Umbilical cord (tissue), 2 donors: Measurements from ENCODE around the gene BCR. TPM values are rescaled to one million over a fixed set of nuclear protein-coding genes. Genes with fewer than 3 reads are reported as not detected.

ENCODE experiments used
- DNase-seq: peaks from one replicate; pipeline ENCODE4 v3.0.0-alpha.2; 2015; ENCODE audit warnings: low spot score
- total RNA-seq: library from RNA; depleted of rRNA; stranded (reverse); fragments of >200 nt; gene quantifications from one replicate; pipeline ENCODE4 v1.2.3, GENCODE V29; 2014; ENCODE audit warnings: low replicate concordance; ENCODE audit not compliant: insufficient read depth

The BCR gene
- total RNA-seq, 1 donor from 2014 or later = 27.0 TPM

DNA sequence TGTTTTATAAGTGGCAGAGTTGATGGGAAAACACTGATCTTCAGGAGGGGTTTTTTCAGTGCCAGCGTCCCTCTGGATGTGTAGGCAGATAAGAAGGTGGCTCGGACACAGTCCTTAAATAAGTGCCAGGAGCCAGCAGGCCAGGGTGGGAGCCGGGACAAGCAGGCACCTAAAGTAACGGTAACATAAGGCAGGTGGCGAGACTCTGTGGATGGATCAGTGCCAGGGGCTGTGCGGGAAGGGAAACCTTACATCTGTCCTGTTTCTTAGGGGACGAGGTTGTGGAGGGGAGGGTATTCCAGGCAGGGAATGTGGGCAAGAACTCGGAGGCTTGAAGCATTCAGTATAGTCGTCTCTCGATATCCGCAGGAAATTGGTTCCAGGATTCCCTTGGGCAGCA lies 15.9 kb downstream of the BCR start:
- DNase-seq = no peak

DNA sequence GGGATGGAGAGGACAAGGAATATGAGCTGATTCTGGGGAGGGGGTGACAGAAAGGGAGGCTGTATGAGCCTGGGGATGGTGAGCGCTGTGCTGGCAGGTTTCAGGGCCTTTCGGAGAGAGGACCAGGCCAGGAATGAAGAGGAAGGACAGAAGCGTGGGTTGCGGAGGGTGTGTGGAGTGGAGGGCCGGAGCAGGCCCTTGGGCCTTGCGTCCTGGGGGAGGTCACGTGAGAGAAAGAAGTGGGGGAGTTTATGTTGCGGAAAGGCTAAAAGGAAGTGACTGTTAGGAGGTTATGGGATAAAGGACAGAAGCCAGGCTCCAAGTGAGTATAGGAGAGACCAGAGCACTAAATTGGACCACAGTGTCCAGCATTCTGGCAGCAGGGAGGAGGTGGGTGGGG lies 17.5 kb downstream of the BCR start:
- no peak for DNase-seq

- DNase-seq = no peak
Observed at GRCh38 chr22:23199159-23199558, 18.9 kb downstream of the BCR start.

DNA sequence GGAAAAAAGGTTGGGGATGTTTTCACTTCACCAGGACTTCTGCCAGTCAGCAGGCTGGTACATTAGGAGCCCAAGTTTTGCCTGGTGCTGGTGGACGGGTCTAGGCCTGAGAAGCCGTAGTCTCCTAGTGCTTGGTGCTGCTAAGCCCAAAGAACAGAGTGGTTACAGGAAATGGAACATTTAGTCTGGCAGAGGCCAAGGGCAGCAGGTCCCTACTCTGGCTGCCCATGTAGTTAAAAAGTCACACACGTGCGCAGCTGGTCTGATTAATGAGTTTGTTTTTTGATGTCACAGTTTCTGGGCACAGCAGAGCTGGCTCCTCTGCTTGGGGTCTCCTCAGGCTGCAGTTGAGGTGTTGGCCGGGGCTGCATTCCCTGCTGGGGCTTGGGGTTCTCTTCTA lies 20.6 kb downstream of the BCR start:
- no peak for DNase-seq

- DNase-seq = no peak
Observed at GRCh38 chr22:23202812-23203451, 22.6 kb downstream of the BCR start.

GRCh38 chr22:23203452-23204124 lies 23.3 kb downstream of the BCR start:
- DNase-seq = no peak

GRCh38 chr22:23204125-23204488 lies 23.8 kb downstream of the BCR start:
- no peak for DNase-seq

GRCh38 chr22:23204541-23205157 lies 24.3 kb downstream of the BCR start:
- no peak for DNase-seq

DNA sequence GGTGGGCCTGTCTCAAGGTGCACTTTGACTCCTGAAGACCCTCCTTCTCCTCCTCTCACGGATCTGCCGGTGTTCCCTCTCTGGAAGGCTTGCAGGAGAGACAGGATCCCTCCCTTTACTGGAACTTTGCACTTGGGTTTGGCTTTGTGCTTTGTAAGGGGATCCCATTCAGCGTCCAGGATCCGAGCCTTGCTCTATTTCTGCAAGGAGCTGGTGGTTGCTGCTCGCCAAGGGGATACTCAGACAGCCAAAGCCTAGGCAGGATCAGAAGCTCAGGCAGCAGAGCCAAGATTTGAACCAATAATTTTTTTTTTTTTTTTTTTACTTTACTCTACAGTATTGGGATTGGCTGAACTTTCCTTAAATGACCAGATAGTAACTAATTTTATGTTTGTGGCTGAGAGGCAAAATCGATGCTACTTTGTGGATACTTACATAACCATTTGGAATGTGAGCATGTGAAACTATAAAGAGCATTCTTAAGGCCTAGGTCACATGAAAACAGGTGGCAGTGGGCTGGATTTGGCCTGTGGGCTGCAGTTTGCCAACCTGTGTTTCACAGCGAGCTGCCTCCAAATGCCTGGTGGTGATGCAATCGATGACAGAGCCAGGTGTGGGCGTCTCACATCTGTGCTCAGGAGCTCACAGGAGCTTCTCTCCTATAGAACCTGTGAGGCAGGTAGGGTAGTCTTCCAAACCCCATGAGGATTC lies 25.2 kb downstream of the BCR start:
- DNase-seq = no peak

- no peak for DNase-seq
Observed at GRCh38 chr22:23206915-23207314, 26.6 kb downstream of the BCR start.

GRCh38 chr22:23207729-23208393 lies 27.6 kb downstream of the BCR start:
- DNase-seq = no peak

- DNase-seq = no peak
Observed at GRCh38 chr22:23210428-23211170, 30.3 kb downstream of the BCR start.

GRCh38 chr22:23211622-23212021 lies 31.3 kb downstream of the BCR start:
- DNase-seq = no peak

DNA sequence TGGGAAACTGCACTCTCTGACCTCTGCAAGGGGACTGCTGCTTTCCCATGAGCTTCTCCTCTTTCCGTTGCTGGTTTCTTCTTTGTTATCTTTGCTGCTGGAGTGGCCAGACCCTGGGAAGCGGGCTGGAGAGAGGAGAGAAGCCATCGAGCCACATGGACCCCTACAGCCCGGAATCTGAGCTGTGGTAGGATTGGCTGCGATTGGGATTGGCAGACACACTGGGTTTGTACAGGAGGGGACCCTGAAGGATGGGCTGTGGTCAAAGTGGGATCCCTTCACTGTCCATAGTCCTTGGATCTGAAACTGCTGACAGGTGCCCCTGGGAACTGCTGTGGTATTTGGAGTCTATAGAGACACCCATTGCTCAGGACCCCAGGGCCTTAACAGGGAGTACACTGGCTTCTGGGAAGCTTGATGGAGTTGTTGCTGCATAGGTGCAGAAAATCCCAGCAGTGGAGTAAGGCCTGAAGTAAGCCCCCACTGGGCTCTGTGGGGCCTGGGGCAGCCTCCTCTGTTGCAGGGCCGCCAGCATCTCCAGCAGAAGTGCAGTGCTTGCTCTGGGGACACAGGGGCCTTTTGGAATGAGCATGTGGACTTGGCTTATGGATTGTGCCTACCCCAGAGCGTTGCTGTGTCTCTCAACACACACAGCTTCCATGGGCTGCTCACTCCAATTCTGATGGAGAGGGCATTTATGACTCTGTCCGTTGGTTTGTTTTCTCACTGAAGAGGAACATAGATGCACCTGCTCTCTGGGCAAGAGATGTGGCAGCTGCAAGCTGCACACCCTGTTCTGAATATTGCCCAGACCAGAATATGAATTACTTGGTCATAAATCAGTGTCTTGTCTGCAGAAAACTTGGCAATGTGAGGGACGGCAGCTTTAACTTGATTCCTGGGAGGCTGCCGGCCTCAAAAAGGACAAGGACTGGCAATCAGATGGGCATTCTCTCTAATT lies 32.0 kb downstream of the BCR start:
- DNase-seq = no peak

DNA sequence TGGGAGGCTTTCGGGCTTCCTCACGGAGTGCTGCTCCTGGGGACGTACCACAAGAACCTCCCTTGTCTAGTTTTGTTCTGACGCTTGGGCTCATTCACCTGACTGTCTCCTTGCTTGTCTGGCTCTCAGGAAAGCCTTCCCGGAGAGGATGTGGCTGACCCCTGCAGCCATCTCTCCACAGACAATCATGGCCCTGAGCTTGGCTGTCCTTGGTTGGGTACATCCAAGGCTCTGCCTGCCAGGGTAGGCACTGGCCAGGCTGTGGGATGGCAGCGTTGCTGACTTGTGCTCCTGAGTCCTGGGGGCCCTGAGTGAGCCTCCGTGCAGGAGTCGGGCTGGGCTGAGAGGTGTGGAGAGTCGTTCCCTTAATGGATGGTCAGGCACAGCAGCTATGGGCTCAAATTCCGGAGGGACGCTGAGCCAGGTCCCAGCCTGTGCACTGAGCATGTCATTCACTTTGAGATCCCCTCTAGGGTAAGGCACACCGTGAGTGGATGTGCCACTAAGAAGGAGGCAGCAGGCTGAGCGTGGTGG lies 32.8 kb downstream of the BCR start:
- no peak for DNase-seq

DNA sequence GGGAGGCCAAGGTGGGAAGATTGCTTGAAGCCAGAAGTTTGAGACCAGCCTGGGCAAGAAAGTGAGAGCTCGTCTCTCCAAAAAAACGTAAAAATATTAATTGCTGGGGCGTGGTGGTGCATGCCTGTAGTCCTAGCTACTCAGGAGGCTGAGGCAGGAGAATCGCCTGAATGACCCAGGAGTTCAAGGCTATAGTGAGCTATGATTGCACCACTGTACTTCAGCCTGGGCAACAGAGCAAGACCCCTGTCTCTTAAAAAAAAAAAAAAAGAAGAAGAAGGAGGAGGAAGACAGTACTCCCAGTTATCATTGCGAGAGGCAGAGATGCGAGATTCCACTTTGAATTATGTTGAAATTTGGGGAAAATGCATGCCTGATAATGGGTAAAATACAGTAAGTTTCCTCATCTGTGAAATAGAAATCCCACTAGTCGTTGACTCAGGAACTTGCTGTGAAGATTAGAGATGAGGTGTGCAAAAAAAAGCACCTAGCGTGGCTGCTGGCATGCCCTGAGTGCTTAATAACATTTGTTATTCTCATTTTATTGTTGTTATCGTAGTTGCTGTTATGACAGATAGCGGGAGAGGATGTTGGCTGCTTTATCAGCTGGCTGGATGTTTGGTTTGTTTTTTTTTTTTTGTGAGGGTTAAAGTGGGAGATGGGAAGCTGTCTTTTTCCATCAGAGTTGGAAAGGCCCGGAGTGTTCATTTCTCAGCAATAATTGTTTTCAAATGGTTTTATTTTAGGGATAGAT lies 33.4 kb downstream of the BCR start:
- DNase-seq = no peak

GRCh38 chr22:23214398-23214797 lies 34.1 kb downstream of the BCR start:
- DNase-seq = no peak

DNA sequence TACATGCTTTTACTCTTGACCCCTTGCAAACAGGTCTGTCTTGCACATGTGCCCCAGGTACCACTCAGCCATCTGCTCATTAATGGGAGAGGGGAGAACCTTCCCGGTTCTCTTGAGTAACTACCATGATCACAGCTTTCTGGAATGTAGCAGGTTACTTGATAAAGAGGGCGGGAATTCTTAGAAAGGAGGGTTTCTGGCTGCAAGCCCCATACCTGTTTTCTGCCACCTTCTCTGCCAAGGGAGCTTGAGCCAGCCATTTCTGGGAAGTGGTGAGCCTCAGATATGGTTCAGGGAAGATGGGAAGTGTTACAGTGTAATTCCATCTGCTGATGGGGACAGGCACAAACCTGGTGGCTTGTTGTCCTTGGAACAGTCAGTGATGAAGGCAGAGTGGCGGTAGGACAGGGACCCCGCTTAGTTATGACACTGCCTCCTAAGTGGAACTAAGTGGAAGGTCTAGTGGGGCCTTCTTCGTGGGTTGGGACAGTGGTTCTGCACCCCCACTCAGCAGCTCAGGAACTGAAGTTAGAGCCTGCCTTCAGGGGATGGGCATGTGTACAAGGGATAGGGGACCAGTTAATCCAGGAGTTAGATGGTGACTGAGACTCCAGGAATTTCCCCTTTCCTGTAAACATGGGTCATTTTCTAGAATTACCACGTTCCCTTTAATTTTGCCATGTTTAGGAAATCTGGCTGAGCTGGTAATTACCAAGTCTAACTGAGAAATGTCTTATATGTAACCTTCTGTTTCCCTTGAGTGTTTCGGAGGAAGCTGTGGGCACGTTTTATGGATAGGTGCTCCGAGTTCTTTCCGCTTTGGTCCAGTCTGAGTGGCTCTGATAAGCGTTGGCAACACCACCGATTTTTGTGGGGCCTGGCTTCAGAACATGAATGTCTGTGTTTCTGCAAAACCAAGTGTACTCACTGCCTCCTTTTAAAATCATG lies 35.3 kb downstream of the BCR start:
- peak; percentile 44 for DNase-seq
